Measurements from ENCODE around the gene EPHB1.

Gene EPHB1

GRCh38 chr3:134809427-134810051, 14.5 kb downstream of the EPHB1 start:
- no peak for DNase-seq

DNA sequence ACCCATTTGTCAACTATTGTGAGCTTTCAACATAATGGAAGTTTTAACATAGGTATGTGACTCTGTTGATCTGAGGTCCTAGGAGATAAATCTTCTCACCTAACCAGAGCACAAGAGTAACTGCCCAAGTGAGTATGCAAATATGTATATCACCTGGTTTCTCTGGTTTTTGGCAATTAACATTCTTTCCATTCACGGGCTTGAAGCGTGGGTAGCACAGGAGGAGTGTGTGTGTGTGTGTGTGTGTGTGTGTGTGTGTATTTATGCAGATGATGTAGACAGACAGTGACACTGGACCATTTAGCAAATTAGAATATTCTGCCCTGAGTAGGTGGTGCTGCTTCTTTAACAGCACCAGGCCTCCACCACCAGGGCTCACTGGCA, 15.0 kb downstream of the EPHB1 start:
- no peak for DNase-seq

- no peak for DNase-seq
These were observed 15.8 kb downstream of the EPHB1 start for GRCh38 chr3:134810850-134811249.

GRCh38 chr3:134813618-134814017, 18.6 kb downstream of the EPHB1 start:
- no peak for DNase-seq

- no peak for DNase-seq
These were observed 20.5 kb downstream of the EPHB1 start for GRCh38 chr3:134815519-134815918.

GRCh38 chr3:134816623-134817022, 21.6 kb downstream of the EPHB1 start:
- DNase-seq: no peak

- no peak for DNase-seq
These were observed 22.2 kb downstream of the EPHB1 start for GRCh38 chr3:134817297-134817696.

DNA sequence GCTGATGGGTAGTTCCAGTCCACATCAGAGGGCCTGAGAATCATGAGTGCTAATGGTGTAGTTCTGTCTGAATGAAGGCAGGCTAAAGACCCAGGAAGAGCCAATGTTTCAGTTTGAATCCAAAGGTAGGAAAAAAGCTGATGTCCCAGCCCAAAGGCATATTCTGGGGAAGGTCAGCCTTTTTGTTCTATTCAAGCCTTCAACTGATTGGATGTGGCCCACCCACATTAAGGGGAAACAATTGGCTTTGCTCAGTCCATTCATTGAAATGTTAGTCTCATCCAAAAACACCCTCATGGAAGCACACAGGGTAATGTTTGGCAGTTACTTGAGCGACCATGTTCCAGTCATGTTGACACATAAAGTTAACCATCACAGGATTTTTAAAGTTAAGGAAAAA, 25.9 kb downstream of the EPHB1 start:
- no peak for DNase-seq

- no peak for DNase-seq
These were observed 27.0 kb downstream of the EPHB1 start for GRCh38 chr3:134822090-134822489.

DNA sequence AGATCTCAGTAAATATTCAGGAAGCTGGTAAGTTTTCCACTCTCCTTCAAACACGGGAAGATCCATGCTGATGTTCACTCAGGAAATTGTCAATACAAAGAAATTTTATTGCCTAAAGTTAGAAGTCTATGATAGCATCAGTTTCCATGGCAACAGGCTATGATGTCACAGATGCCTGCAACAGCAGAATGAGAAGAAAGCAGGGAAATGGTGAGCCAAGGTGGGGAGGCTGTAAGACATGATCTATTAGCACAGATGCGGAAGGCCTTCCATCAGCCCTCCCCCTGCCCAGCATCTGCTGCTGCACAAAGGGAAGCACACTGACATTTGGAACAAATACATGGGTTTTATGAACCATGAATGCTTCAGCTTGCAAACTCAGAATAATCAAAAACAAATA, 28.6 kb downstream of the EPHB1 start:
- DNase-seq: no peak

GRCh38 chr3:134824791-134825190, 29.7 kb downstream of the EPHB1 start:
- no peak for DNase-seq

GRCh38 chr3:134827213-134827612, 32.2 kb downstream of the EPHB1 start:
- DNase-seq: no peak

GRCh38 chr3:134829721-134830120, 34.7 kb downstream of the EPHB1 start:
- DNase-seq: no peak

DNA sequence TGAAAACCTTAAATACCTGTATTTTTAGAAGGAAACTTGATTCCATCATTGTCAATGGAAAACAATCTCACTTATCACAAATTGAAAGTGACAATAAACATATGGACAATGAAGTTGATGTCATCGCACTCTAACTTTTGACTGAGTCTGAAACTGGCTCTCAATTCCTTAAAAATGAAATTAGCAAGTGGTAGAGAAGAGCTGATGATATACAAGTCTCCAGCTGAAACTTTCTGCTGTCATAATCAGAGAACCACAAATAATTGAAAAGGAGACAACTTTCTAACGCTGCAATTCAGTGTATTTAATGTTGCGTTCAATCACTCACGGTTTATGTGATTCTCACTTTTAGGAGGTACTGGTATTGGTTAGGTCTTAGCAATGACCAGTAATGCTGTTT, 37.5 kb downstream of the EPHB1 start:
- no peak for DNase-seq

- no peak for DNase-seq
These were observed 38.5 kb downstream of the EPHB1 start for GRCh38 chr3:134833453-134834163.

- DNase-seq: no peak
These were observed 41.9 kb downstream of the EPHB1 start for GRCh38 chr3:134836921-134837320.

DNA sequence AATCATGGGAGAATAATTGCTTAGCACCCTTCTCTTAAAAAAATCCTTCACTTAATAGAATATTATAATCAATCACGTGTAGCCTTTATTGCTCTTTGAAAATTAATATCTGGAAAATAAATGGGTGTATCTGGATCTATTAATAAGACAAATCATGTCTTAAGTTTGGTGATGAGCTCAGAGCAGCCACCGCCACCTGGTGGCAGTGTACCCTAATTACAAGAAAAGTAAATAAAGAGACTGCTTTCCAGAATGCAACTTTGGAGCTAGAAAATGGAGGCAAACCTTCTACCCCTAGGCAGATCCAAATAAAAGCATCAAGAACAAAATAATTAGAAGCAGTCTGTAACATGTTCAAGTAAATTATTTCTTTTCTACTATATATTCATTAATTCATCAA, 43.5 kb downstream of the EPHB1 start:
- DNase-seq: no peak

GRCh38 chr3:134839422-134839821, 44.4 kb downstream of the EPHB1 start:
- DNase-seq: no peak

DNA sequence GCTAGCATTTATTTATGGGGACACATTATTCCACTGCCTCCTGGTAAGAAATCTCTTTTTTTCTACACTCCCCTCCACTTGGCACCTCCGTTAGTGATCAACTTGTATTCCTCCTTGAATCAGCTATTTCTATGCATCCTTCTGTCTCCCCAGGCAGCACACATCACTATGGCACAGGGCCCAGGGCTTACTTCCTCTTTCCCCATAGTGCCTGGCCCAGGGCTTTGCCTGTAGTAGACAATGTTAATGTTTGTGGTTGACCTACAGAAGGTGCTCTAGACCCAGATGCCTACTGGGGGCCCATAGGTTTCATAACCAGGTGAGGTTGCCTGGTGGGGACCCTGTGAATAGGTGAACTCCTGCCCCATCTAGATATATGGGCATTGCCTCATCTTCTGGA, 44.9 kb downstream of the EPHB1 start:
- DNase-seq: no peak

DNA sequence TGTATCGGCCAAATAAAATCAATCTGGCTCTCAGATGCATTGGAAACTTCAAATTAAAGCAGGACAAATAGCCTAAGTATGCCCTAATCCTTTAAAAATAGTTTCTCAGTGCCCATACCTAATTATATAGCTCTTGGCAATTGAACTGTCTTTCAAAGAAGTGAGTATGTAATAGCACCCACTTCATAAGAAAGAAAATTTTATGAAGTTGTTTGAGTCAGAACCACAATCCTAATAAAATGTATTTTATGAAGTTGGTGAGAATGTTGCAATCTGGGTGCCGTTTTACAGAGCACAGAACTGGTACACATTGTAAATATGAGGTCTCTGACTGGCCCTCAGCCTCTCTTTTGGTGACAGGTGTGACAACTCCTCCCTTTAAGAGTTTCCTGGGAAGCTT, 45.4 kb downstream of the EPHB1 start:
- no peak for DNase-seq

DNA sequence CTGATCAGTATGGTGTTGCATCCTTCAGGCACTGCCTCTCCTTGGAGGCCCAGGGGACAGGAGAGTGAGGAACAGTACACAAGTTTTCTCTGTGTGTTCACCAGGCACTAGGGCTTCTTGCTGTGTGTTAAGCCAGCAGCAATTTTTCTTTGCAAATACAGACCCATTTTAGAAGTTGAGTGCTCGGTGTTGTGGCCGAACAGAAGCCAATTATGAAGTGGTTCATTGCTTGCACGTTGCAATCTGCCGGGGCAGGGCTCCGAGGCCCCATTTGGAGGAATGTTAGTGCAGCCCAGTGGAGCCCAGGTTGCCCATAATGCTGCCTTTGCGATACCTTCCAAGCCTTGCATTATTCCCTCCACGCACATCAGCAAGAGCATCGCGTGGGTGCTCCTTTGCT, 51.0 kb downstream of the EPHB1 start:
- DNase-seq: no peak

DNA sequence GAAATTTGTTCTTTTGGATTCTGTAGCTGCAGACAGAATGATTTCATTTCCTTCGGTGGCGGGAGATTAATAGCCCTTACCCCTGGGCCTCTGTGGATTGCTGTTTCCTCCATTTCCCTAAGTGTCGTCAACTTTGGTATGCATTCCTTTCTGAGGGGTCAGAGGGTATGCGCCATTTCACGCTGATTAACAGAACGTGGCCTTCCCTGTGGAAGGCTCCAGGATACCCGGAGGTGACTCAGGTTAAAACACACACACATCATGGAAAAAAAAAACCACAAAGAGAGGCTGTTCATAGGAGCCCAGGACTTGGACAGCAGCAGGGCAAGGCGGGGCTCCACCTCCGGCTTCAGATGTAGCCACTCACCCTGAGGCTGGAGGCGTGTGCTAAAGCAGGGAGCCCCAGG, 51.9 kb downstream of the EPHB1 start:
- no peak for DNase-seq

DNA sequence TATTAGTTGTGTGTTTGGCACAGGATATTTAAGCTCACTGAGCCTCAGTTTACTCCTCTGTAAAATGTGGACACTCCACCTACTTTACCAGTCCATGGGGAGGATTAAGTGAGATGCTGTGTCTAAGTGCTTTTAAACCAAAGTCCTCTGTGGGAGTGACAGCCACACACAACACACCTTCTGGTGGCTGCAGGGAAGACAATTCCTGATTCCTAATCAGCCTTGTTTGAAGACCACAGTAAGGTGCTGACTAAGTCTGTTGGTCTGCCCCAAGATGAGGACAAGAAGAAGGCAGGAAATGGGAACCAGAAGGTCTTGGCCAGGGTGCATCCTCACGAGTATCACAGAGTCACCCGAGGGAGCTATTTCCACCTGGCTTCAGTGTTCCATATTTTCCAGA, 52.3 kb downstream of the EPHB1 start:
- no peak for DNase-seq

DNA sequence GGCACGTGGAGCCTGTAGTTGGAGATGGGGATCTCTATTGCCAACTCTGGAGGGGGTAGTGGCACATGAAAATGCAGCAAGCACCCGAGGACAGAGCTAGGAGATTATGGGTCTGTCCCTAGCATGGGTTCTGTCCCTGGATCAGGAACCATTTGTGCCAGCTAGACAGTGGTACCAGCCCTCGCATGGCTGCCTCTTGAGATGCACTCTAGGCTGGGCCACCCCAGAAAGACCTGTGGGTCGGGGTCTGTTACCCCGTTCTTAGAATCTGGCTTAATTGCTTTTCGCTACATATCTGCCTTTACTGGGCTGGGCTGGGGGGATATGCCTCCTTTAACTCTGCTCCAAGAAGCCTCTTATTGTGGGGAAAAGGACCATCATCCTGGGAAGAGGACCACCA, 54.5 kb downstream of the EPHB1 start:
- DNase-seq: no peak

DNA sequence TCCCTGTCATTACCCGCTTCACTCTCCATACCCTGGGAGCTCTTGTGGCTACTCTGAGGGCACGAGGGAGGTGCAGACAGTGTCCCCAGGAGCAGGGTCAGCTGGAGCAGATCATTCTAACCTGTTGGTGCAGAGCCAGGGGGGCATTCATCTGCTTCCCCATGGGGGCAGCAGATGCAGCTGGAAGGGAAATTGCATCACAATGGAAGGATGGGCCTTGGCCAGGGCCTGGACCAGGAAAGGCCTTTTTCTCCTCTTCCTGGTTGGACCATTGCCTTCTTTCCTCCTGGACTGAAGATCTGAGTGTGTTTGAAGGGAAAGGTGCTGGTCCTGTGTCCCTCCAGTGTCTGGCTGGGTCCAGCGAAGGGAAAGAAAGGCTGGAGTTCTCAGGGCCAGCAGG, 55.7 kb downstream of the EPHB1 start:
- DNase-seq: no peak

Data from activated gamma-delta T cell (primary cell).